ENCODE measurements around the gene MORN5.

DNA sequence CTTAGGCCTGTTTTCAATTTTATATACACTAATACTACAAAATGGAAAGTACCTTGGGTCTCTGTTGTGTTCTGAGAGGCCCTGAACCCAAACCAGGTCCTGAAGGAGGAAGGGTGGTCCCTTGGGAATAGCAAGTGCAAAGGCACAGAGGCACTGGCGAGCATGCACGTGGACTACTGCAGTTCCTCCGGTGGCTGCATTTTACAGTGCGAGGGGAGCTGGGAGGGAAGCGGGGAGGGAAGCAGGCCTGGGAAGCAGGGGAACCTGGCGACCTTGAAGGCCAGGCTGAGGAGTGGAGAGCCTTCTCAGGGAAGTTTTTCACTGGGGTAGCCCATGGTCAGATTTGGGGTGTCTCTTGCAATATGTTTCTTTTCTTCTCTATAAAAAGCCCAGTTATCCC is 33.9 kb downstream of the MORN5 start:
- TF ChIP-seq POLR2A (IDR thresholded peaks at IDR 0.05) (no peak), CTCF (IDR thresholded peaks at IDR 0.05) (no peak)

All from lower leg skin (tissue), 3 donors.